Heart right ventricle (tissue), 16 donors: ENCODE measurements around the gene PRR29. TPM values are rescaled to one million over a fixed set of nuclear protein-coding genes. Genes with fewer than 3 reads are reported as not detected.

Source experiments
- ATAC-seq, 8 donors: fragments of 200-7000 bp; cut with Tn5 transposase; one replicate each; pipeline ENCODE4 v1.9.1; 2020; ENCODE audit warnings: mild to moderate bottlenecking in 8 of 8, moderate library complexity in 8 of 8, moderate number of reproducible peaks in 1 of 8
- DNase-seq, 2 donors: peaks; one replicate each; pipeline ENCODE4 v3.0.0-alpha.2; 2020
- H3K27ac ChIP-seq, 10 donors: fragments of 200-600 bp; sonication (generic) in 2 of 10; one replicate each; pipeline versions ENCODE4 v1.5.0 to v1.8.0; 2020 to 2022; ENCODE audit warnings: mild to moderate bottlenecking in 3 of 10
- H3K27me3 ChIP-seq, 7 donors: fragments of 200-600 bp; one replicate each; pipeline ENCODE4 v1.8.0; 2021 to 2022; ENCODE audit warnings: mild to moderate bottlenecking in 2 of 7
- H3K36me3 ChIP-seq, 9 donors: fragments of 200-600 bp; sonication (generic) in 1 of 9; one replicate each; pipeline versions ENCODE4 v1.5.0 to v1.8.0; 2020 to 2022; ENCODE audit warnings: mild to moderate bottlenecking in 2 of 9
- H3K4me1 ChIP-seq, 9 donors: fragments of 200-600 bp; sonication (generic) in 1 of 9; one replicate each; pipeline versions ENCODE4 v1.5.0 to v1.8.0; 2020 to 2022; ENCODE audit warnings: mild to moderate bottlenecking in 4 of 9
- H3K4me3 ChIP-seq, 10 donors: fragments of 200-600 bp; sonication (generic) in 2 of 10; one replicate each; pipeline versions ENCODE4 v1.5.0 to v1.8.0; 2020 to 2022; ENCODE audit warnings: mild to moderate bottlenecking in 7 of 10, moderate library complexity in 2 of 10
- H3K9me3 ChIP-seq, 11 donors: fragments of 200-600 bp in 10 of 11; sonication (generic) in 2 of 11; one replicate each; pipeline versions ENCODE4 v1.5.0 to v1.8.0; 2013 to 2022; ENCODE audit warnings: mild to moderate bottlenecking in 2 of 11, control low read depth in 1 of 11, moderate library complexity in 1 of 11
- CTCF ChIP-seq, 9 donors: fragments of 200-600 bp; sonication (generic) in 2 of 9; IDR thresholded peaks; one replicate each; pipeline versions ENCODE4 v1.5.0 to v1.8.0; 2021 to 2022; ENCODE audit warnings: antibody characterized with exemption in 9 of 9, mild to moderate bottlenecking in 5 of 9, moderate library complexity in 1 of 9
- WGBS, 2 donors: extraction: QIAGEN DNeasy Blood & Tissue Kit; methylation state at CpG; one replicate each; pipeline ENCODE4 v1.1.7; 2013; ENCODE audit warnings: inconsistent platforms in 1 of 2; 5-methylcytosine and 5-hydroxymethylcytosine counted together
- intact Hi-C, 10 donors: fragments of 100-400 bp; cut with DNase I; formaldehyde crosslinking; loops; one replicate each; pipeline versions ENCODE4 v1.11.1 to v1.14.2; 2022
- polyA plus RNA-seq, 2 donors: library from polyadenylated mRNA; stranded (reverse); fragments of 200-250 nt; gene quantifications; one replicate each; pipeline ENCODE4 v1.2.3, GENCODE V29; 2013
- total RNA-seq, 10 donors: library from RNA; stranded (reverse); fragmentation: NEBNext Ultra II Directional in 3 of 10; extraction: Animal tissue kit (Norgen Biotek cat#: 25700) in 3 of 10; gene quantifications; one replicate each; pipeline versions ENCODE4 v1.2.1 to v1.2.4, GENCODE V29; 2021 to 2023
- donor health status: Arrhythmogenic right ventricular cardiomyopathy.
- donor health status: ischemic (EF 13 %, LVEDD 7.1; RV severe dilation, severe dysfunction).
- donor health status: healthy with polysubstance abuse.
- donor health status: DM: no; HTN: yes; CAD: no.
- donor health status: DM: no; HTN: no; CAD: no.
- donor health status: ischemic (EF 25% LVEDD 6.9; RV normal size, moderate dysfunction).
- donor health status: ischemic (EF 25% LVEDD 5.7; RV mildly dilated, moderate dysfunction).
- donor health status: healthy.
- donor health status: DM: yes; HTN: yes; CAD: no.
- donor health status: Ischemic cardiomyopathy.
- donor health status: ischemic (EF 35%, LVEDD 5.7; RV mildly dilated, moderate dysfunction).
- donor health status: nonischemic (EF 11% LVEDD 7.7; RV severe dilation, severe dysfunction).
- donor health status: DM: yes; HTN: yes; CAD: no.
- donor health status: PGD.
- donor health status: ischemic (EF 29% LVEDD 5.4; RV normal size, mild dysfunction).
- donor health status: nonischemic (EF 23%, LVEDD 6.1; RV moderate dilation, normal function).

PRR29 gene
- total and polyA plus RNA-seq, 12 donors, result 0.21 to 0.66 (median 0.31) TPM; not detected in 4

- no peak overlapping the region for H3K27ac ChIP-seq
- ATAC-seq (no peak), DNase-seq (no peak)
- no peaks in the 10 kb centered on the region for H3K27me3 ChIP-seq
- WGBS, 2 donors, result 95 to 98% methylated on average over 5 of the region's 5 CpGs
- no peak overlapping the region for H3K4me3 ChIP-seq
- H3K4me1 ChIP-seq, result no peaks in the 10 kb centered on the region
- intact Hi-C loops, result no loop called here
- peaks cover 0 to 43% (median 2%) of the 10 kb centered on the region in 9 donors for H3K36me3 ChIP-seq
- H3K9me3 ChIP-seq, result no peaks in the 10 kb centered on the region
- no peak for TF ChIP-seq CTCF (IDR thresholded peaks at IDR 0.05)
Measured at GRCh38 chr17:64037802-64038201, 39.7 kb downstream of the PRR29 start.

GRCh38 chr17:64038331-64039105 lies 40.4 kb downstream of the PRR29 start:
- Histone ChIP-seq H3K36me3 (peaks cover 0 to 50% (median 8%) of the 10 kb centered on the region in 9 donors), H3K9me3 (no peaks in the 10 kb centered on the region), H3K4me3 (no peak overlapping the region), H3K27me3 (no peaks in the 10 kb centered on the region), H3K27ac (no peak overlapping the region), H3K4me1 (no peaks in the 10 kb centered on the region)
- 90% methylated on average over 16 of the region's 16 CpGs for WGBS, 2 donors
- DNase-seq (no peak), ATAC-seq (peak in 1 of 8 donors; percentile 22)
- intact Hi-C loops, result no loop called here
- no peak for TF ChIP-seq CTCF (IDR thresholded peaks at IDR 0.05)

- intact Hi-C loops, result no loop called here
- DNase-seq, result no peak
- 97% methylated on average over 3 of the region's 3 CpGs for WGBS, 2 donors
- Histone ChIP-seq H3K9me3 (no peaks in the 10 kb centered on the region), H3K36me3 (peaks cover 0 to 55% (median 13%) of the 10 kb centered on the region in 9 donors), H3K27me3 (no peaks in the 10 kb centered on the region), H3K27ac (no peak overlapping the region), H3K4me3 (no peak overlapping the region), H3K4me1 (no peaks in the 10 kb centered on the region)
- TF ChIP-seq CTCF (IDR thresholded peaks at IDR 0.05), result no peak
- no peak for ATAC-seq
Measured at GRCh38 chr17:64039106-64039400, 40.9 kb downstream of the PRR29 start.

GRCh38 chr17:64040206-64040605 lies 42.1 kb downstream of the PRR29 start:
- no peaks in the 10 kb centered on the region for H3K4me1 ChIP-seq
- no peak overlapping the region for H3K4me3 ChIP-seq
- TF ChIP-seq CTCF (IDR thresholded peaks at IDR 0.05), result no peak
- peaks cover 0 to 67% (median 24%) of the 10 kb centered on the region in 9 donors for H3K36me3 ChIP-seq
- no peaks in the 10 kb centered on the region for H3K27me3 ChIP-seq
- 66 to 76% methylated on average over 6 of the region's 6 CpGs for WGBS, 2 donors
- intact Hi-C loops, result no loop called here
- no peak for DNase-seq
- no peak overlapping the region for H3K27ac ChIP-seq
- no peak for ATAC-seq
- no peaks in the 10 kb centered on the region for H3K9me3 ChIP-seq
